ENCODE results near the gene TP53AIP1. TPM values are rescaled to one million over a fixed set of nuclear protein-coding genes. Genes with fewer than 3 reads are reported as not detected.

Gene TP53AIP1
- total RNA-seq, 2 donors from 2014 or later = not detected

GRCh38 chr11:128957202-128957482 is 14.5 kb upstream of the TP53AIP1 start:
- peaks cover 3 to 6% of the 10 kb centered on the region in 2 donors for H3K4me1 Mint-ChIP-seq (ENCODE audit: low read depth in 2 of 2)
- no peaks in the 10 kb centered on the region for H3K36me3 Mint-ChIP-seq
- ATAC-seq = no peak
- no peaks in the 10 kb centered on the region for H3K9me3 Mint-ChIP-seq
- peaks cover 25 to 45% of the 10 kb centered on the region in 2 donors for H3K27me3 Mint-ChIP-seq
- DNase-seq (ENCODE audit: low spot score) = no peak
- H3K27ac Mint-ChIP-seq = no peak overlapping the region
- H3K4me3 Mint-ChIP-seq = no peak overlapping the region

- Mint-ChIP-seq H3K9me3 (no peaks in the 10 kb centered on the region), H3K4me1 (ENCODE audit: low read depth in 2 of 2) (peaks cover 3 to 6% of the 10 kb centered on the region in 2 donors), H3K4me3 (no peak overlapping the region), H3K27me3 (peaks cover 25 to 45% of the 10 kb centered on the region in 2 donors), H3K27ac (no peak overlapping the region), H3K36me3 (no peaks in the 10 kb centered on the region)
- ATAC-seq (no peak), DNase-seq (ENCODE audit: low spot score) (no peak)
These were observed 13.9 kb upstream of the TP53AIP1 start for GRCh38 chr11:128956401-128957201.

DNA sequence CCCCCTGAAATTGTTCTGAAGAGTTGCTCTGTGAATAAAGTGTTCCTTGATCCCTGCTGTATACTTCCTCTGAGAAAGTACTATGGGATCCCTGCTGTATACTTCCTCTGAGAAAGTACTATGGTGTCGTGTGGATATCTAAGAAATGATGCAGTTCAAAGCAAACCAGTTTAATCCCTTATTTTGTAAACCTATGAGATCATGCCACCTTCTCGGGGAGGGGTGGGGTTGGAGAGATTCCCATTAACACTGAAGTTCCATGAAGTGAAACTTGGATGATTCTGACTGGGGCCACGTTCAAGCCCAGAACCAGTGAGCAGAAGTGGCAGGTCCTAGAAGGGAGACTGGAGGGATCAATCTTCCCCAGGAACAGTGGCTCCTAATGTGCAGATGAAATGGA is 13.0 kb upstream of the TP53AIP1 start:
- Mint-ChIP-seq H3K4me1 (ENCODE audit: low read depth in 2 of 2) (peaks cover 3 to 6% of the 10 kb centered on the region in 2 donors), H3K27me3 (peaks cover 27 to 45% of the 10 kb centered on the region in 2 donors), H3K9me3 (no peaks in the 10 kb centered on the region), H3K27ac (no peak overlapping the region), H3K36me3 (no peaks in the 10 kb centered on the region), H3K4me3 (no peak overlapping the region)
- ATAC-seq (no peak), DNase-seq (ENCODE audit: low spot score) (no peak)

DNA sequence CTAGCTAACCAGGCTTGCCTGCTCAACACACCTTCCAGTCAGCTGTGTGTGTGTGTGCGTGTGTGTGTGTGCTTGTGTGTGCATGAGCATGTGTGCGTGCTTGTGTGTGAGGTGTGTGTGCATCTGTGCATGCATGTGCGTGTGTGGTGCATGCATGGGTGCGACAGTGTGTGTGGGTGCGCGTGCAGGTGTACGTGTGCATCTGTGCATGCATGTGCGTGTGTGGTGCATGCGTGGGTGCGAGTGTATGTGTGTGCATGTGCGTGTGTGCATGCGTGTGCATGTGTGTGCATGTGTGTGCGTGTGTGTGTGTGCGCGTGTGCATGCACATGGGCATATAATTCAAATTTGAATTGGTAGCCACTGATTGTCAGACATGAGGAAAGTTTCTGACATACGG is 10.5 kb upstream of the TP53AIP1 start:
- ATAC-seq (no peak), DNase-seq (ENCODE audit: low spot score) (no peak)
- H3K27me3 Mint-ChIP-seq = peaks cover 32 to 46% of the 10 kb centered on the region in 2 donors
- H3K4me3 Mint-ChIP-seq = no peak overlapping the region
- H3K27ac Mint-ChIP-seq = no peak overlapping the region
- no peaks in the 10 kb centered on the region for H3K36me3 Mint-ChIP-seq
- no peaks in the 10 kb centered on the region for H3K9me3 Mint-ChIP-seq
- peaks cover 3 to 6% of the 10 kb centered on the region in 2 donors for H3K4me1 Mint-ChIP-seq (ENCODE audit: low read depth in 2 of 2)

DNA sequence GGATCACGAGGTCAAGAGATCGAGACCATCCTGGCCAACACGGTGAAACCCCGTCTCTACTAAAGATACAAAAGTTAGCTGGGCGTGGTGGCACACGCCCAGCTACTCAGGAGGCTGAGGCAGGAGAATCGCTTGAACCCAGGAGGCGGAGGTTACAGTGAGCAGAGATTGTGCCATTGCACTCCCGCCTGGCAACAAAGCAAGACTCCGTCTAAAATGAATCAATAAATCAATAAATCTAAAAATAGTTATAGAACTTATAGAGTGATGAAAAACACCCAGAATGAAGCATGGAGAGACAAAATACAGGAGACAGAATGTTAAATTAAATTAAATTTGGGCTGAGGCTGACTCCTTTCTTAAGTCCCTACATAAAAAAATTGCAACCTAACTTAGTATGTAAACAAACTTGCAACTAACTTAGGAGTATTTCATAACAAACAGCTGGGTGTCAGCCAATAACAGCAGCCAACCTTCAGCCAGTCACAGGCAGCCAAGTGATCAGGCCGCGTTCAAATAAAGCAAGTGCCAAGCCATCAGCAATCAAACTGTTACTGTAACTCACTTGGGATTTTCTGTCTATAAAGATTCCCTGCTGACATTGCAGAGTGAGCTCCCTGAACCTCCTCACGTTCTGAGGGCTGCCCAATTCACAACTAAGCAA is 7.3 kb upstream of the TP53AIP1 start:
- Mint-ChIP-seq H3K27ac (no peak overlapping the region), H3K36me3 (no peaks in the 10 kb centered on the region), H3K9me3 (no peaks in the 10 kb centered on the region), H3K4me1 (ENCODE audit: low read depth in 2 of 2) (no peaks in the 10 kb centered on the region), H3K4me3 (no peak overlapping the region), H3K27me3 (peaks cover 26 to 42% of the 10 kb centered on the region in 2 donors)
- ATAC-seq (no peak), DNase-seq (ENCODE audit: low spot score) (no peak)

GRCh38 chr11:128948583-128948982 is 5.9 kb upstream of the TP53AIP1 start:
- H3K27ac Mint-ChIP-seq = no peak overlapping the region
- DNase-seq (ENCODE audit: low spot score) = no peak
- H3K27me3 Mint-ChIP-seq = peaks cover 21 to 29% of the 10 kb centered on the region in 2 donors
- H3K4me3 Mint-ChIP-seq = no peak overlapping the region
- H3K9me3 Mint-ChIP-seq = no peaks in the 10 kb centered on the region
- no peaks in the 10 kb centered on the region for H3K4me1 Mint-ChIP-seq (ENCODE audit: low read depth in 2 of 2)
- no peaks in the 10 kb centered on the region for H3K36me3 Mint-ChIP-seq
- no peak for ATAC-seq

DNA sequence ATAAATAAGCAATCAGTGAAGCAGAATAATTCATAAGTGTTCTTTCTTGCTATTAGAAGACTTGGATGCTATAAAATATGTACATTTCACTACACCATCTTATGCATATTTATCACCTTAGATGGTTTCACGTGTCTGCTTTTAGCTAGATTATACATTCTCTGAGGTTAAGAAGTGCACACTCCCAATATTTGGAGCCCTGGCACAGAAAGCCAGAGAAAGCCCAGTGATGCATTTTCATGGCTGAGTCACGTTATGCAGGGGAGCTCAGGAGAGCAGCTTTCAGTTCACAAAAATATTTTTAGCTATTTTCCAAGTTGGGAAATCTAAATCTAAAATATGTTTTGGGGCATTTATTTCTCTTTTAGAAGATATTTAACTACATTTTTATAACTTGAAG is 5.1 kb upstream of the TP53AIP1 start:
- H3K27ac Mint-ChIP-seq = no peak overlapping the region
- H3K27me3 Mint-ChIP-seq = peaks cover 18 to 21% of the 10 kb centered on the region in 2 donors
- no peak for DNase-seq (ENCODE audit: low spot score)
- H3K9me3 Mint-ChIP-seq = no peaks in the 10 kb centered on the region
- no peaks in the 10 kb centered on the region for H3K4me1 Mint-ChIP-seq (ENCODE audit: low read depth in 2 of 2)
- no peaks in the 10 kb centered on the region for H3K36me3 Mint-ChIP-seq
- ATAC-seq = no peak
- H3K4me3 Mint-ChIP-seq = no peak overlapping the region

- DNase-seq (ENCODE audit: low spot score) = no peak
- Mint-ChIP-seq H3K27me3 (peaks cover 17 to 18% of the 10 kb centered on the region in 2 donors), H3K36me3 (no peaks in the 10 kb centered on the region), H3K4me3 (no peak overlapping the region), H3K27ac (no peak overlapping the region), H3K9me3 (no peaks in the 10 kb centered on the region), H3K4me1 (ENCODE audit: low read depth in 2 of 2) (no peaks in the 10 kb centered on the region)
- no peak for ATAC-seq
These were observed 4.0 kb upstream of the TP53AIP1 start for GRCh38 chr11:128946648-128947047.

DNA sequence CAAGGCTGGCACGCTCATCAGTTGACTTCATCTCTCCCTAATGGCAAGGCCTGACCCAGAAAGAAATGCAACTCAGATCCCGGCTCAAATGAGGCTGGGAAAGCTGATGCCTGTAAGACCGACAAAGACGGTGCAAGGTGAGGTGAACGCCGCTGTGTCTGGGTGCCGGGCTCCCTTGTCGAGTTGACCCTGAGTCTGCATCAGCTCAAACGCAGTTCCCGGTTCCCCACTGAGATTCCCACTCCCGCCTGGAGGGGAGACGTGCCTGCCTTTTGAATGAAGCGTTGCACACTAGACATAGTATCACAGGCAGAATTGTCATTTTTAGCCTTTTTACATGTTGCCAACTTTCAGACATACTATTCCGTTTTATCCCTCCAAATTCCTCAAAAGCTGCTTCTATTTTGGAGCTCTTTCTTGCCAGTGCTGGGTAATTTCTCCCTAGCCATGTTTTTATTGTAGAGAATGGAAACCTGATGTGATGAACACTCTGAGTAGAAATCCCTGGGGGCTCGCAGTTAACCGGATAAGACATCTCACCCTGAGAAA is 831 bp upstream of the TP53AIP1 start:
- DNase-seq (ENCODE audit: low spot score) (no peak), ATAC-seq (no peak)
- Mint-ChIP-seq H3K27me3 (peaks cover 11% of the 10 kb centered on the region in 2 donors), H3K4me3 (no peak overlapping the region), H3K9me3 (no peaks in the 10 kb centered on the region), H3K4me1 (ENCODE audit: low read depth in 2 of 2) (no peaks in the 10 kb centered on the region), H3K27ac (no peak overlapping the region), H3K36me3 (no peaks in the 10 kb centered on the region)

- H3K27me3 Mint-ChIP-seq = peaks cover 0 to 12% of the 10 kb centered on the region in 2 donors
- H3K4me1 Mint-ChIP-seq (ENCODE audit: low read depth in 2 of 2) = no peaks in the 10 kb centered on the region
- no peaks in the 10 kb centered on the region for H3K36me3 Mint-ChIP-seq
- ATAC-seq (no peak), DNase-seq (ENCODE audit: low spot score) (no peak)
- H3K9me3 Mint-ChIP-seq = no peaks in the 10 kb centered on the region
- no peak overlapping the region for H3K4me3 Mint-ChIP-seq
- no peak overlapping the region for H3K27ac Mint-ChIP-seq
These were observed 429 bp downstream of the TP53AIP1 start for GRCh38 chr11:128942272-128942612.

DNA sequence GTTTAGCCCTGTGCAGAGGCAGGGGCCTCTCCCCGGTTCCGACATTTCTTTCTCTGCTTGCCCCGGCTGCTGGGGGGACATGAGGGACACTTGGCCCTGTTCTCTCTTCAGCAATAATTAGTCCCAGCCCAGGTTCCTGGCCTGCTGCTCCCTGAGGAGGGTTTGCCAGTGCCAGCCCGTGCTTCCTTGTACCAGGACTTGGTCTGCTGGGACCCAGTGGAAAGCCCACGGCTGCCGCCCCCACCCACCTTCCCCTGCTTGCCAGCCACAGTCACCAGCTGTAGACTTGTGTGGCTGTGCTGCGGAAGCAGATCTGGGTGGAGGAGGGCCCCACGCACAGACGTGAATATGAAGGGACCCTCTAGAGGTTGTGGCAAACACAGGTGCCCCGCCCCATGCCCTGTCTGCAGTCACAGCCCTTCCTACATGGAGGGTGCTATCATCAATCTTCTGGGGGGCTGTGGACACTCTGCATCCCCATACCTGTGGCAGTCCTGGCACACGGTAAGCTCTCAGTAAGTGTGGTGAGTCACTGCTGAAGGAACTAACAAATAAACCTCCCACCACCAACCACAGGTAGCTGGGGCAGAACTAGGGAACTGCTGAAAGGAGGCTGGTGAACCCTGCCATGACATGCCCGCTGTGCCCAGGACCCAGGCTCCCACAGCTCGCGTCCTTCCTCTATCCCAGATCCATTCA is 949 bp downstream of the TP53AIP1 start:
- Mint-ChIP-seq H3K36me3 (no peaks in the 10 kb centered on the region), H3K27ac (no peak overlapping the region), H3K9me3 (no peaks in the 10 kb centered on the region), H3K4me1 (ENCODE audit: low read depth in 2 of 2) (no peaks in the 10 kb centered on the region), H3K4me3 (no peak overlapping the region), H3K27me3 (peaks cover 0 to 12% of the 10 kb centered on the region in 2 donors)
- ATAC-seq (no peak), DNase-seq (ENCODE audit: low spot score) (no peak)

- Mint-ChIP-seq H3K27ac (no peak overlapping the region), H3K9me3 (no peaks in the 10 kb centered on the region), H3K27me3 (peaks cover 0 to 12% of the 10 kb centered on the region in 2 donors), H3K36me3 (no peaks in the 10 kb centered on the region), H3K4me1 (ENCODE audit: low read depth in 2 of 2) (no peaks in the 10 kb centered on the region), H3K4me3 (no peak overlapping the region)
- no peak for DNase-seq (ENCODE audit: low spot score)
- no peak for ATAC-seq
These were observed 1.6 kb downstream of the TP53AIP1 start for GRCh38 chr11:128941110-128941509.

DNA sequence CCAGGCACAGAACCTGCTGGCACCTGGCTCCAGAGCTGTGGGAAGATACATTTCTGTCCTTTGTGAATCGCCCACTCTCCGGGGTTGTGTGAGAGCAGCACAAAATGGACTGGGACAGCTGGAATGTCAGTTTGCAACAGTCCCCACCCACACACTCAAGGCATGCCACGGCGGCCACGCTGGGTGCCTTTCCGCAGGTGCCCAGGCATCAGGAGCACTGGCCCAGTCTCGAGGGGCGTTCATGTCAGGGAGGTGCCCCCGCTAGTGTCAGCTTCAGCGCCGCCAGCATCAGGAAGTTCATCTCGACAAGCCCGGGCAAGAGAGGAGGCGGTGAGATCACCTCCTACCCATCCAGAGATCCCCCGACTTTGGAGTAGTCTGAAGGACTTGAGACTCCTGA is 2.1 kb downstream of the TP53AIP1 start:
- no peak overlapping the region for H3K27ac Mint-ChIP-seq
- no peaks in the 10 kb centered on the region for H3K9me3 Mint-ChIP-seq

DNA sequence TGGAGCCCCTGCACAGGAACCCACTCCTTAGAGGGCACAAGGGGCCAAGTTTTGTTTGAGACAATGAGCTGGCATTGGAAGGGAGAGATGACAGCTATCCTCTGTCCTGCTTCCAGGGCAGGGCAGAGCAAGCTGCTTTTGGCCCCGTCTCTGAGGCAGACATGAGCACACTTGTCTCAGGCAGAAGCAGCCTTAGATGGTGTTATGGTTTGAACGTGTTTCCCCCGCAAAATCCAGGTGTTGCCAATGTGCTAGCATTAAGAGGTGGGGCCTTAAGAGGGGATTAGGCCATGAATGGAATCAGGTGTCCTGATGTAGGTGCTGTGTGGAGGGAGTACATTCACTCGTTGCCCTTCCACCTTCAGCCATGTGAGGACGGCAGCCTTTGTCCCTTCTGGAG is 2.5 kb downstream of the TP53AIP1 start:
- no peaks in the 10 kb centered on the region for H3K4me1 Mint-ChIP-seq (ENCODE audit: low read depth in 2 of 2)
- no peaks in the 10 kb centered on the region for H3K9me3 Mint-ChIP-seq
- no peaks in the 10 kb centered on the region for H3K36me3 Mint-ChIP-seq
- H3K4me3 Mint-ChIP-seq = no peak overlapping the region
- DNase-seq (ENCODE audit: low spot score) = no peak
- ATAC-seq = no peak
- H3K27ac Mint-ChIP-seq = no peak overlapping the region
- peaks cover 0 to 9% of the 10 kb centered on the region in 2 donors for H3K27me3 Mint-ChIP-seq

More for the DNA sequence above, 2.1 kb downstream of the TP53AIP1 start:
- Mint-ChIP-seq H3K4me3 (no peak overlapping the region), H3K36me3 (no peaks in the 10 kb centered on the region), H3K27me3 (peaks cover 0 to 12% of the 10 kb centered on the region in 2 donors), H3K4me1 (ENCODE audit: low read depth in 2 of 2) (no peaks in the 10 kb centered on the region)
- no peak for ATAC-seq
- no peak for DNase-seq (ENCODE audit: low spot score)
